ENCODE measurements around the gene ADGRG1.
"Not testable (repeated sequence)": the region's sequence is repeated elsewhere in the genome, so short reads cannot be mapped to it uniquely, and the experiment has no call there.

Gene ADGRG1

GRCh38 chr16:57628008-57628781 is at the start of gene ADGRG1:
TSS of gene ADGRG1 (plus strand) at chr16:57628630. CDS start at chr16:57650288, 21,658 bp downstream.
- Mint-ChIP-seq H3K4me3 (peak within 1 kb of the TSS; percentile 52), H3K27ac (peak within 1 kb of the TSS; percentile 55), H3K9me3 (no peaks in the 10 kb centered on the region)

GRCh38 chr16:57579361-57579665 is 49.1 kb upstream of the ADGRG1 start:
- no peaks in the 10 kb centered on the region for H3K9me3 Mint-ChIP-seq
- H3K27ac Mint-ChIP-seq: peak overlapping the region; percentile 94
- peaks cover 11% of the 10 kb centered on the region for H3K36me3 Mint-ChIP-seq (ENCODE audit: low read depth)
- H3K4me3 Mint-ChIP-seq: no peak overlapping the region
- peaks cover 3% of the 10 kb centered on the region for H3K27me3 Mint-ChIP-seq (ENCODE audit: low read depth)
- peaks cover 41% of the 10 kb centered on the region for H3K4me1 Mint-ChIP-seq (ENCODE audit: low read depth)

More at GRCh38 chr16:57628008-57628781, at the start of gene ADGRG1:
- Mint-ChIP-seq H3K27me3 (ENCODE audit: low read depth) (peaks cover 27% of the 10 kb centered on the region), H3K4me1 (ENCODE audit: low read depth) (peaks cover 14% of the 10 kb centered on the region), H3K36me3 (ENCODE audit: low read depth) (no peaks in the 10 kb centered on the region)

DNA sequence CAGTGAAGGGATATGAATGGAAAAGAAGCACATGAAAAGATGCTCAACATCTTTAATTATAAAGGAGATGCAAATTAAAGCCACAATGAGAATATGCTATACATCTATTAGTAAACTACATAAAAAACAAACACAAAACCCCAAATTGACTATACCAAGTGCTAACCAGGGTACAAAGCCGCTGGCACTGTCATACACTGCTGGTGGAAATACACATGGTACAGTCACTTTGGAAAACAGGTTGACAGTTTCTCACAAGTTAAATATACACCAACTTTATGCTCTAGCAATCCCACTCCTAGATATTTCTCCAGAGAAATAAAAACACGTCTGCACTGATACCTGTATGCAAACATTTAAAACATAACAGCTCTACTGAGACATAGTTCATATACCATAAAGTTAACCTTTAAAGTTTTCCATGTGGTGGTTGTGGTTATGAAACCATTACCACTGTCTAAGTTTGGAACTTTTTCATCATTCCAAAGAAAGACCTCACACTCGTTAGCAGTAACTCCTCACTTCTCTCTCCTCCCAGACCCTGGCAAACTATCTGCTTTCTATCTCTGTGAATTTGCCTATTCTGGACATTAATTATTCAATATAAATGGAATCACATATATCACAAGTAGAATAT is 43.3 kb upstream of the ADGRG1 start:
- H3K27me3 Mint-ChIP-seq (ENCODE audit: low read depth): peaks cover 8% of the 10 kb centered on the region
- H3K4me1 Mint-ChIP-seq (ENCODE audit: low read depth): peaks cover 13% of the 10 kb centered on the region
- peak overlapping the region; percentile 58 for H3K27ac Mint-ChIP-seq
- no peaks in the 10 kb centered on the region for H3K36me3 Mint-ChIP-seq (ENCODE audit: low read depth)
- H3K9me3 Mint-ChIP-seq: no peaks in the 10 kb centered on the region
- H3K4me3 Mint-ChIP-seq: no peak overlapping the region

DNA sequence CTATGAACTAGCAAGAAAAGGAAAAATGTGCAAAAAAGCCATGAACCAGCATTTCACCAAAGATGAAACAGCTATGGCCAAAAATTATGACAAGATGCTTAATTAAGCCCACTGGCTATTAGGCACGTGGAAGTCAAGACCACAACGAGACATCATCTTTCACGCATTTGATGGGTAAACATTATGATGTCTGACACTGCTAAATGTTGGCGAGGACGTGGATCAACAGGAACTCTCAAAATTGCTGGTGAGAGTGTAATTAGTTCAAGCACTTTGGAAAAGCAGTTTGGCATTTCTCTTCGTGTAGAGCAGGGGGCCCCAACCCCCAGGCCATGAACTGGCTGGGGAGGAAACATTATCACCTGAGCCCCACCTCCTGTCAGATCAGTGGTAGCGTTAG is 39.6 kb upstream of the ADGRG1 start:
- Mint-ChIP-seq H3K27ac (no peak overlapping the region), H3K27me3 (ENCODE audit: low read depth) (peaks cover 8% of the 10 kb centered on the region), H3K9me3 (no peaks in the 10 kb centered on the region), H3K4me3 (no peak overlapping the region), H3K4me1 (ENCODE audit: low read depth) (peaks cover 43% of the 10 kb centered on the region), H3K36me3 (ENCODE audit: low read depth) (peaks cover 2% of the 10 kb centered on the region)

DNA sequence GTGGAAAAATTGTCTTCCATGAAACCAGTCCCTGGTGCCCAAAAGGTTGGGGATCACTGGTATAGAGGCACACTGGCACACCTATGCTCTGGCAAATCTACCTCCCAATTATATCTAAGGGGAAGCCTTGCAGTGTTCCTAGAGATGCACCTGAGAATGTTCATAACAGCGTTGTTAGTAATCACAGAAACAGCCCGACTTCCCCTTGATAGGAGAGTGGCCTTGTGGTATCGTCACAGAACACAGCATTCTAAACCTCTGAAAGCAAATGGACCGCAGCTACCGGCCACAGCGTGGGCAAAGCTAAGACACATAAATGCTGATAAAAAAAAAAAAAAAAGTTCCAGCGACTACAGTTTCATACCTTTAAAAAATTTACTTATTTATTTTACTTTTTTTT is 39.1 kb upstream of the ADGRG1 start:
- Mint-ChIP-seq H3K4me1 (ENCODE audit: low read depth) (peaks cover 40% of the 10 kb centered on the region), H3K27ac (no peak overlapping the region), H3K4me3 (no peak overlapping the region)

DNA sequence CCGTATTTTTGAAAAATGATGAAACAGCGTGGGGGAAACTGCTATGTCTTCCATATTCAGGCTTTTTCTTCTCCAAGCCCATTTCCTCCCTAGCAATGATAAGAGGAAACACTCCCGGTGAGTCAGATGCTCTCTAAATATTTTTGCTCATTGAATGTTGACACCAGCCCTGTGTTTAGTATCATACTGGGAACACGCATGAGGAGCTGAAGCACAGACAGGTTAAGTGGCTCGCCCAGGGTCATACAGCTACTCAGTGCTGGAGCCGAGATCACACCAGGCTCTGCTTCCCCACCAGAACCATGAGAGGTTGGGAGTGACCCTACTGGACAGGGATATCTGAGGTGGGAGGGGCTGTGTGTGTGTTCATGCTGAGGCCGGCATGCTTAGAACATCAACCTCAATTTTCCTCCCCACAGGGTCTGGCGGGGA is 37.8 kb upstream of the ADGRG1 start:
- Mint-ChIP-seq H3K4me3 (peak overlapping the region; percentile 3), H3K27ac (peak overlapping the region; percentile 91), H3K27me3 (ENCODE audit: low read depth) (no peaks in the 10 kb centered on the region), H3K4me1 (ENCODE audit: low read depth) (peaks cover 34% of the 10 kb centered on the region), H3K9me3 (peaks cover 7% of the 10 kb centered on the region), H3K36me3 (ENCODE audit: low read depth) (peaks cover 7% of the 10 kb centered on the region)

More for the DNA sequence above, 39.1 kb upstream of the ADGRG1 start:
- peaks cover 8% of the 10 kb centered on the region for H3K27me3 Mint-ChIP-seq (ENCODE audit: low read depth)
- no peaks in the 10 kb centered on the region for H3K9me3 Mint-ChIP-seq
- peaks cover 2% of the 10 kb centered on the region for H3K36me3 Mint-ChIP-seq (ENCODE audit: low read depth)

DNA sequence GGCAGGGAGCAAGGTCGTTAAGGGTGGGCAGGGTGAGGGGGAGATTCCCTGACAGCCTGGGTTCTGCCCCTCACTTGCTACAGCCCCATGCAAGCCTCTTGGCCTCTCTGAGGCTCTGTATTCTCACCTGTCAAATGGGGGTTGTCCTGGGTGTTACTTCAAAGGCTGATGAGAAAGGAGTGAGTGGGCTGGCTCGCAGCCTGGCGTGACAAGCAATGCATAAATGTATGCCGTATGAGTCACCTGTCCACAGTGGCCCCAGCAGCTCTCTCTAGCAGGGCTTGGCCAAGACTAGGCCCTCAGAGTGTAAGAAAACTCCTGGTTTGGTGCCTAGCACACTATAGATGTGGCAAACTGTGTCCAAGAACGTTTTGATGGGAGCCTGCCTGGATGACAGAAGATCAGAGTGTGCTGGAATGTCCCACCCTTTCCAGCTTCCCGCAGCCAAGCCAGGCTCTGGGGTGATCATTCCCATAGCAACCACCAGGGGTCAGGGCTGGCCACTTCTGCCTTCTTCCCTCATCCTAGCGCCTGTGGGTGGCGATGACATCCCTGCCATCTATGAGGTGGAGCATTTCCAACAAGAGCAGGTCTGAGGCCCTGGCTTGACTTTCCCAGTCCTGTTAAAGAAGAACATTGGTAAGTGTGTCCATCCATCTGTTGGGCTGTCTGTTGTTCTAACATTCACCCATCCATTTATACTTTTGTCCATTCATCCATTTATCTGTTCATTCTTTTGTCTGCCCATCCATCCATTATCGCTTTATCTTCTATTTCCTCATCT is 37.2 kb upstream of the ADGRG1 start:
- Mint-ChIP-seq H3K4me1 (ENCODE audit: low read depth) (peaks cover 34% of the 10 kb centered on the region), H3K27ac (peak overlapping the region; percentile 91), H3K27me3 (ENCODE audit: low read depth) (no peaks in the 10 kb centered on the region), H3K4me3 (peak overlapping the region; percentile 73), H3K9me3 (peaks cover 9% of the 10 kb centered on the region), H3K36me3 (ENCODE audit: low read depth) (peaks cover 7% of the 10 kb centered on the region)

- Mint-ChIP-seq H3K4me3 (peak overlapping the region; percentile 73), H3K4me1 (ENCODE audit: low read depth) (peaks cover 38% of the 10 kb centered on the region), H3K27me3 (ENCODE audit: low read depth) (no peaks in the 10 kb centered on the region), H3K27ac (peak overlapping the region; percentile 91), H3K36me3 (ENCODE audit: low read depth) (peaks cover 7% of the 10 kb centered on the region), H3K9me3 (peaks cover 10% of the 10 kb centered on the region)
These were observed 36.5 kb upstream of the ADGRG1 start for GRCh38 chr16:57591870-57592485.

DNA sequence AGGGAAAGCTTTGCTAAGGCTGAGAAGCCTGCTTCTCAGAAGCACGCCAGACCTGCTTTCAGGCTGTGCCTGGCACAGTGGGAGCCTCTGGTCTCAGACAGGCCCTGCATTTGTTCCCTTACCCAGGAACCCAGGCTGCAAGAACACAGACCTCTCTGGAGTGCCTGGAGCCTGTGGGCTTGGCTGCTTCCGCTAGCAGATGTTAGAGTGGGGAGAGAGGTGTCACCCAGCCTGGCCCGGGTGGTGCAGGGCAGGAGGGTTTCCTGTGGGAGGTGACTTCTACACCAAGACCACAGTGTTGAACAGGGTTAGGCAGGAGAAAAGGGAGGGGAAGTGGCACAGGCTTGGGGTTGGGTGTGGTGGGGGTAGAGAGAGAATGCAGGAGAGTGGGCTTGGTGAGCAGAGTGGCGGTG is 35.8 kb upstream of the ADGRG1 start:
- peaks cover 9% of the 10 kb centered on the region for H3K36me3 Mint-ChIP-seq (ENCODE audit: low read depth)
- peak overlapping the region; percentile 91 for H3K27ac Mint-ChIP-seq
- H3K4me3 Mint-ChIP-seq: peak overlapping the region; percentile 73
- H3K27me3 Mint-ChIP-seq (ENCODE audit: low read depth): peaks cover 3% of the 10 kb centered on the region
- peaks cover 15% of the 10 kb centered on the region for H3K9me3 Mint-ChIP-seq
- peaks cover 41% of the 10 kb centered on the region for H3K4me1 Mint-ChIP-seq (ENCODE audit: low read depth)

- H3K36me3 Mint-ChIP-seq (ENCODE audit: low read depth): peaks cover 9% of the 10 kb centered on the region
- H3K4me1 Mint-ChIP-seq (ENCODE audit: low read depth): peaks cover 41% of the 10 kb centered on the region
- peak overlapping the region; percentile 91 for H3K27ac Mint-ChIP-seq
- H3K9me3 Mint-ChIP-seq: peaks cover 15% of the 10 kb centered on the region
- peak overlapping the region; percentile 73 for H3K4me3 Mint-ChIP-seq
- H3K27me3 Mint-ChIP-seq (ENCODE audit: low read depth): peaks cover 3% of the 10 kb centered on the region
These were observed 35.4 kb upstream of the ADGRG1 start for GRCh38 chr16:57593021-57593420.

DNA sequence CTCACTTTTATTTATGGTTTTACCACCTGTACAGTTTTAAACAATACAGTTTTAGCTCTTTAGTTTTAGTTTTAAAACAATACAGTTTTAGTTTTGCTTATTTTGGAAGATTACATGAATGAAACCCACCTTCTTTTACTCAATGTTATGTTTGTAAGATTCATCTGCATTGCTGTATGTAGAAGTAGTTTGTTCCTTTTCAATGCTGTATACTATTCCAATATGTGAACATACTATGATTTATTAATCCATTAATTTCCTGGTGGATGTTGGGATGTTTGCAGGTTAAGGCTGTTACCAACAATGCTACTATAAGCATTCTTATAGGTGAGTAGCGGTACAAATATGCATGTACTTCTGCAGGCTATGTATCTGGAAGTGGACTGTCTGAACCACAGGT is 34.4 kb upstream of the ADGRG1 start:
- Mint-ChIP-seq H3K27ac (no peak overlapping the region), H3K36me3 (ENCODE audit: low read depth) (peaks cover 11% of the 10 kb centered on the region), H3K9me3 (peaks cover 15% of the 10 kb centered on the region), H3K4me1 (ENCODE audit: low read depth) (peaks cover 41% of the 10 kb centered on the region), H3K4me3 (no peak overlapping the region), H3K27me3 (ENCODE audit: low read depth) (peaks cover 3% of the 10 kb centered on the region)

DNA sequence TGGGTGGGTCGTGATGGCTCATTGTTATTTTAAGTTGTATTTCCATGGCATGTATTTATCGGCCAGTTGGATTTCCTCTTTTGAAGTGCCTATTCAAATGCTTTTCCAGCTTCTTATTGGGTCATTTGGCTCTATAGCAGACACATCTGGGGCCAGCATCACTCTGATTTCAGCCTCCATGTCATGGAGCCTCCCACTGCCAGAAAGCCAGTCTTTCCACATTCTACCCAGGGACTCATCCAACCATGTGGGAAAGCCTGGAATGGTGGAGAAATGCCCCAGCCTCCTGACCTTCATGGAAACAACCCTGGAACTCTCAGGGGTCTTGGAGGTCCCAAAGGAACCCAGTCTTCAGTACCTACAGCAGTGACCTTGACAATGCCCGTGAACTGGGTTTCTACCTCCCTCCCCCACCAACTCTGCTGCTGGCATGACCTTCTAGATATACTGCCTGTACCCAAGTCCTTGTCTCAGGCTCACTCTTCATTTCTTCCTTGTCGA is 33.8 kb upstream of the ADGRG1 start:
- H3K27ac Mint-ChIP-seq: no peak overlapping the region

GRCh38 chr16:57596234-57596633 is 32.2 kb upstream of the ADGRG1 start:
- not testable (repeated sequence) for H3K27ac Mint-ChIP-seq; H3K27me3 Mint-ChIP-seq (ENCODE audit: low read depth); H3K4me3 Mint-ChIP-seq
- Mint-ChIP-seq H3K4me1 (ENCODE audit: low read depth) (peaks cover 42% of the 10 kb centered on the region), H3K36me3 (ENCODE audit: low read depth) (peaks cover 11% of the 10 kb centered on the region), H3K9me3 (peaks cover 15% of the 10 kb centered on the region)

More for the DNA sequence above, 33.8 kb upstream of the ADGRG1 start:
- Mint-ChIP-seq H3K4me3 (no peak overlapping the region), H3K9me3 (peaks cover 15% of the 10 kb centered on the region), H3K27me3 (ENCODE audit: low read depth) (peaks cover 3% of the 10 kb centered on the region), H3K36me3 (ENCODE audit: low read depth) (peaks cover 11% of the 10 kb centered on the region), H3K4me1 (ENCODE audit: low read depth) (peaks cover 42% of the 10 kb centered on the region)

DNA sequence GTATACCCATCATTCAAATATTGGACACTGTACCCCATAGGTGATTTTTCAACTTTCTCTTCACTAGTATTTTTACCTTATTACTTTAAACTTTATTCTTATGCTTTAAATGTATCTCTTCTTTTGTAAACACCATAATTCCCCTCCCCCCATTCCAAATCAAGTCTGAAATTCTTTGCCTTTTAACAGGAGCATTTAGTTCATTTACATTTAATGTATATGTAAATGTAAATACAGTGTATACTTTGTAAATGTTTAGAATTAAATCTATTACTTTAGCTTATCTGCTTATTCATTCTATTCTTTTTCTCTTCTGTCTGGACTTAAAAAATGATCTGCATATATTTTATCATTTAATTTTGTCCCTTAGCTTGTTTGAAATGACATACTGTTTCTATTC is 30.0 kb upstream of the ADGRG1 start:
- Mint-ChIP-seq H3K4me3 (no peak overlapping the region), H3K27ac (no peak overlapping the region)

More for the DNA sequence above, 30.0 kb upstream of the ADGRG1 start:
- Mint-ChIP-seq H3K4me1 (ENCODE audit: low read depth) (peaks cover 40% of the 10 kb centered on the region), H3K36me3 (ENCODE audit: low read depth) (peaks cover 9% of the 10 kb centered on the region), H3K9me3 (peaks cover 15% of the 10 kb centered on the region), H3K27me3 (ENCODE audit: low read depth) (peaks cover 3% of the 10 kb centered on the region)
